Keratinocyte (primary cell): ENCODE data around the gene LDB2. TPM values are rescaled to one million over a fixed set of nuclear protein-coding genes. Genes with fewer than 3 reads are reported as not detected.

Experiments used
- DNase-seq: peaks from one replicate; pipeline ENCODE4 v3.0.0-alpha.2; 2011; ENCODE audit warnings: low read depth, missing footprints, low spot score
- FAIRE-seq: peaks from 2 replicates; lab custom pipeline; 2011; peaks lifted over from hg19 to GRCh38; lab: Jason Lieb, UNC
- H2AFZ ChIP-seq: 2 replicates; pipeline ENCODE4 v1.6.0; 2012; ENCODE audit warnings: low read length, control low read depth, inconsistent platforms; ENCODE audit not compliant: control insufficient read depth
- H3K27ac ChIP-seq: 2 replicates; pipeline ENCODE4 v1.5.1; 2011; ENCODE audit warnings: low read length; ENCODE audit not compliant: control insufficient read depth, insufficient read depth
- H3K27me3 ChIP-seq: 3 replicates; pipeline ENCODE4 v1.6.0; 2011; ENCODE audit warnings: low read length; ENCODE audit not compliant: control insufficient read depth, insufficient read depth; ENCODE audit errors: extremely low read depth
- H3K36me3 ChIP-seq, 2 experiments: 2 replicates in 1 of 2; 3 replicates in 1 of 2; pipeline ENCODE4 v1.5.1; 2011; ENCODE audit warnings: low read length in 2 of 2, mild to moderate bottlenecking in 1 of 2; ENCODE audit not compliant: control insufficient read depth in 2 of 2, insufficient read depth in 2 of 2; ENCODE audit errors: extremely low read depth in 1 of 2
- H3K4me1 ChIP-seq: 3 replicates; pipeline ENCODE4 v1.5.1; 2011; ENCODE audit warnings: low read length; ENCODE audit not compliant: control insufficient read depth, insufficient read depth; ENCODE audit errors: extremely low read depth
- H3K4me2 ChIP-seq: 3 replicates; pipeline ENCODE4 v1.6.0; 2011; ENCODE audit warnings: low read depth, low read length; ENCODE audit not compliant: control insufficient read depth, insufficient read depth; ENCODE audit errors: extremely low read depth
- H3K4me3 ChIP-seq, 3 experiments: fragments of 200-600 bp in 1 of 3; sonication (generic) in 1 of 3; 2 replicates in 2 of 3; 3 replicates in 1 of 3; pipeline ENCODE4 v1.5.1; 2011 to 2016; ENCODE audit warnings: low read length in 3 of 3, mild to moderate bottlenecking in 3 of 3, control low read depth in 2 of 3, inconsistent platforms in 1 of 3, low read depth in 1 of 3, mixed read lengths in 1 of 3, mixed run types in 1 of 3, moderate library complexity in 1 of 3; ENCODE audit not compliant: control insufficient read depth in 2 of 3, insufficient read depth in 2 of 3; ENCODE audit errors: extremely low read depth in 1 of 3
- H3K79me2 ChIP-seq: 2 replicates; pipeline ENCODE4 v1.6.0; 2012; ENCODE audit warnings: low read length; ENCODE audit not compliant: control insufficient read depth, insufficient read depth
- H3K9ac ChIP-seq: 3 replicates; pipeline ENCODE4 v1.6.0; 2011; ENCODE audit warnings: low read length; ENCODE audit not compliant: control insufficient read depth, insufficient read depth; ENCODE audit errors: extremely low read depth
- H3K9me1 ChIP-seq: 3 replicates; pipeline ENCODE4 v1.6.0; 2011; ENCODE audit warnings: low read length; ENCODE audit not compliant: control insufficient read depth, insufficient read depth; ENCODE audit errors: extremely low read depth
- H3K9me3 ChIP-seq: 2 replicates; pipeline ENCODE4 v1.5.1; 2012; ENCODE audit warnings: low read depth, low read length; ENCODE audit not compliant: control insufficient read depth
- H4K20me1 ChIP-seq: 3 replicates; pipeline ENCODE4 v1.6.0; 2011; ENCODE audit warnings: low read length; ENCODE audit not compliant: control insufficient read depth, insufficient read depth; ENCODE audit errors: extremely low read depth
- EZH2 ChIP-seq: IDR thresholded peaks from one replicate; pipeline ENCODE4 v1.6.1; 2012; ENCODE audit warnings: inconsistent platforms, mild to moderate bottlenecking, low read length, moderate library complexity
- dilution Hi-C: fragments of 300-500 bp; cut with MboI; formaldehyde crosslinking; loops from one replicate; pipeline ENCODE4 v1.7.0; 2020; ENCODE audit warnings: low sequenced_read_pairs; ENCODE audit not compliant: extremely low pct_ligation_motif_present
- polyA plus RNA-seq, 5 experiments: library from polyadenylated mRNA; depleted of rRNA in 3 of 5; stranded (reverse) in 3 of 5; stranded (forward) in 1 of 5; unstranded in 1 of 5; fragments of >200 nt; gene quantifications; 1 replicate in 1 of 5; 2 replicates in 3 of 5; 3 replicates in 1 of 5; pipeline versions ENCODE4 v1.2.1 to v1.2.3, GENCODE V29; 2011 to 2012; ENCODE audit warnings: missing spikeins in 2 of 5, low read depth in 1 of 5, low replicate concordance in 1 of 5
- TF ChIP-seq, protein P1 (sequence below), 3 experiments: IDR thresholded peaks in 1 of 3; conservative IDR thresholded peaks in 1 of 3; optimal IDR thresholded peaks in 1 of 3; 2 replicates in 2 of 3; 3 replicates in 1 of 3; pipeline versions ENCODE3 to v1.5.1; 2011; ENCODE audit warnings: low read length in 3 of 3, mild to moderate bottlenecking in 3 of 3, moderate library complexity in 2 of 3, control low read depth in 1 of 3, inconsistent platforms in 1 of 3; ENCODE audit not compliant: insufficient read depth in 2 of 3; ENCODE audit errors: extremely low read depth in 1 of 3

Gene LDB2
- polyA plus RNA-seq, 1 donor (not counting 4 experiments of a cell fraction or from before 2014, with no cell fraction given): not detected

GRCh38 chr4:16757080-16757521 lies 141.3 kb downstream of the LDB2 start:
- Histone ChIP-seq H3K9me3 (no peaks in the 10 kb centered on the region), H3K79me2 (no peaks in the 10 kb centered on the region), H3K27me3 (no peaks in the 10 kb centered on the region), H4K20me1 (no peaks in the 10 kb centered on the region), H3K36me3 (no peaks in the 10 kb centered on the region), H3K27ac (no peak overlapping the region), H2AFZ (no peak overlapping the region), H3K4me3 (no peak overlapping the region), H3K9me1 (no peaks in the 10 kb centered on the region), H3K4me2 (no peak overlapping the region), H3K9ac (no peak overlapping the region), H3K4me1 (no peaks in the 10 kb centered on the region)
- no peak for DNase-seq
- FAIRE-seq: no peak
- dilution Hi-C loops: no loop called here
- TF ChIP-seq, protein P1, sequence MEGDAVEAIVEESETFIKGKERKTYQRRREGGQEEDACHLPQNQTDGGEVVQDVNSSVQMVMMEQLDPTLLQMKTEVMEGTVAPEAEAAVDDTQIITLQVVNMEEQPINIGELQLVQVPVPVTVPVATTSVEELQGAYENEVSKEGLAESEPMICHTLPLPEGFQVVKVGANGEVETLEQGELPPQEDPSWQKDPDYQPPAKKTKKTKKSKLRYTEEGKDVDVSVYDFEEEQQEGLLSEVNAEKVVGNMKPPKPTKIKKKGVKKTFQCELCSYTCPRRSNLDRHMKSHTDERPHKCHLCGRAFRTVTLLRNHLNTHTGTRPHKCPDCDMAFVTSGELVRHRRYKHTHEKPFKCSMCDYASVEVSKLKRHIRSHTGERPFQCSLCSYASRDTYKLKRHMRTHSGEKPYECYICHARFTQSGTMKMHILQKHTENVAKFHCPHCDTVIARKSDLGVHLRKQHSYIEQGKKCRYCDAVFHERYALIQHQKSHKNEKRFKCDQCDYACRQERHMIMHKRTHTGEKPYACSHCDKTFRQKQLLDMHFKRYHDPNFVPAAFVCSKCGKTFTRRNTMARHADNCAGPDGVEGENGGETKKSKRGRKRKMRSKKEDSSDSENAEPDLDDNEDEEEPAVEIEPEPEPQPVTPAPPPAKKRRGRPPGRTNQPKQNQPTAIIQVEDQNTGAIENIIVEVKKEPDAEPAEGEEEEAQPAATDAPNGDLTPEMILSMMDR (optimal IDR thresholded peaks at IDR 0.05 in 1 of 3, IDR thresholded peaks at IDR 0.05 in 1 of 3, conservative IDR thresholded peaks at IDR 0.05 in 1 of 3; ENCODE audit: extremely low read depth in 1 of 3, insufficient read depth in 2 of 3, low read length in 3 of 3): no peak
- no peak for TF ChIP-seq EZH2

DNA sequence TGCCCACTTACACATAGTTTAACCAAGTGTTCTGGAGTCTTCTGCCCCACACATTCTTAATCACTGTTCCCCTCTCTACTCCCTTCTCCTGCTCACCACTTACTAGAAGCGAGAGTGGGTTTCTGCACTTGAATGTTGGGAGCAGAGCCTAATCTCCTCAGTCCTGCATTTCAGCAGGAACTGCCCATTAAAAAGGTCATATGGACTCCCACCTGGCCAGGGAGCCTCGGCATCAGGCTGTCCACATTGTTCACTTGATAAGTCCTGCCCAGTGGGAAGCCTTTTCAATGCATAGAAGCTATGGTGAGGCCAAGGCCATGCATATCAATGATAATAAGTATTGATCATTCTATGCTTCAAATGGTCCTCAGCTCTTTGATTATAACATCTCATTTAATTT lies 144.3 kb downstream of the LDB2 start:
- no peak overlapping the region for H3K27ac ChIP-seq
- no peak for DNase-seq
- H3K9ac ChIP-seq: no peak overlapping the region
- no peaks in the 10 kb centered on the region for H3K27me3 ChIP-seq
- no peak overlapping the region for H3K4me2 ChIP-seq
- FAIRE-seq: no peak
- dilution Hi-C loops: no loop called here
- no peaks in the 10 kb centered on the region for H3K36me3 ChIP-seq
- H2AFZ ChIP-seq: no peak overlapping the region
- no peak overlapping the region for H3K4me3 ChIP-seq
- no peaks in the 10 kb centered on the region for H3K4me1 ChIP-seq
- TF ChIP-seq, protein P1 (optimal IDR thresholded peaks at IDR 0.05 in 1 of 3, IDR thresholded peaks at IDR 0.05 in 1 of 3, conservative IDR thresholded peaks at IDR 0.05 in 1 of 3; ENCODE audit: extremely low read depth in 1 of 3, insufficient read depth in 2 of 3, low read length in 3 of 3): no peak
- TF ChIP-seq EZH2: no peak
- no peaks in the 10 kb centered on the region for H3K79me2 ChIP-seq
- no peaks in the 10 kb centered on the region for H3K9me1 ChIP-seq
- no peaks in the 10 kb centered on the region for H3K9me3 ChIP-seq
- H4K20me1 ChIP-seq: no peaks in the 10 kb centered on the region
